ENCODE measurements around the gene FCHSD1. TPM values are rescaled to one million over a fixed set of nuclear protein-coding genes. Genes with fewer than 3 reads are reported as not detected.

Gene FCHSD1
- total and polyA plus RNA-seq, 2 donors (not counting 1 experiment from before 2014, with no cell fraction given): 123 to 193 TPM

DNA sequence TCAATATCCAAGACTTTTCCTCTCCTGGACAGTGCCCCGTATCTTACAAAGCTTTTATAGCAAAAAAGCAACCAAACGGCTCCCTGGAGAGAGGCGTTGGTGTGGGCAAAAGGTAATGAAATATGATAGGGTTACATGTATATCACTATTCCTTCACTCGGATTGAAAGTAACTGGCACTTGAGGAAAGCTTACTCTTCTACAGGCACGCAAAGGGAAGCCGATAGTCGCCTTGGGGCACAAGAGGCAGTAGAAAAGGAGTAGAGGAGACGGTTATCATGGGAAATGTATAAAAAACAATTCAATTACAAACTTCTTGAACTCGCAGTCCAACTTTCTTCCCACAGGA lies 33.6 kb downstream of the FCHSD1 start:
- H3K27ac ChIP-seq (ENCODE audit: low read length in 2 of 2): peak overlapping the region; percentile 86 to 92
- H3K27me3 Mint-ChIP-seq: no peaks in the 10 kb centered on the region
- H2AFZ ChIP-seq (ENCODE audit: insufficient read depth, low read depth, low read length, poor library complexity, severe bottlenecking): peak overlapping the region; percentile 85
- no peaks in the 10 kb centered on the region for H3K9me3 Mint-ChIP-seq (ENCODE audit: insufficient read depth)
- peak overlapping the region; percentile 84 for H3K4me2 ChIP-seq (replicated peaks; ENCODE audit: low read depth, low read length, poor library complexity, severe bottlenecking)
- peaks cover 62% of the 10 kb centered on the region for H3K4me1 Mint-ChIP-seq
- H3K36me3 ChIP-seq (replicated peaks in 1 of 2; ENCODE audit: control extremely low read depth in 1 of 2, control insufficient read depth in 1 of 2, extremely low read depth in 1 of 2, insufficient read depth in 2 of 2, low read length in 1 of 2): peaks cover 0 to 26% of the 10 kb centered on the region in 2 experiments
- POLR2A ChIA-PET: interaction anchor here (0.7 to 4.4 kb wide), 7 partner anchors 12 to 26 kb away, joined by 3 to 34 read pairs (median 4); partner anchors contain the start of genes HDAC3 and RELL2
- ATAC-seq (ENCODE audit: low read depth) (no peak), DNase-seq (no peak)
- H3K27ac Mint-ChIP-seq: peak overlapping the region; percentile 91
- H3K27me3 ChIP-seq (replicated peaks in 1 of 4; ENCODE audit: control extremely low read depth in 1 of 4, control insufficient read depth in 3 of 4, insufficient read depth in 4 of 4, low read length in 3 of 4): no peaks in the 10 kb centered on the region
- CTCF ChIA-PET: interaction anchor here (0.9 to 28.1 kb wide), 11 partner anchors 11 to 297 kb away, joined by 3 to 760 read pairs (median 9); partner anchors contain the start of genes HDAC3, PCDHGB7, PCDHGC3 and RELL2
- no CpG with 5 or more reads among the region's 9 CpGs for WGBS (ENCODE audit: insufficient coverage)
- intact Hi-C loops (cut with micrococcal nuclease): loop anchor here (2.0 kb wide), 1 partner anchor 187 kb away; the partner anchor contains the start of gene PCDHGA12
- peak overlapping the region; percentile 84 to 98 (median 94) for H3K4me3 ChIP-seq (ENCODE audit: control extremely low read depth in 1 of 5, extremely low read depth in 1 of 5, insufficient read depth in 1 of 5, low read depth in 2 of 5, low read length in 4 of 5)
- no peak for TF ChIP-seq EZH2 (IDR thresholded peaks at IDR 0.05; ENCODE audit: borderline replicate concordance, insufficient read depth, low read depth, low read length, poor library complexity, severe bottlenecking)
- no peak for TF ChIP-seq CTCF (IDR thresholded peaks at IDR 0.05)
- H3K9ac ChIP-seq (ENCODE audit: low read length): peak overlapping the region; percentile 93
- peaks cover 9% of the 10 kb centered on the region for H4K20me1 ChIP-seq (ENCODE audit: control insufficient read depth, insufficient read depth, low read length, poor library complexity, severe bottlenecking)
- H3K4me1 ChIP-seq (ENCODE audit: control insufficient read depth in 2 of 2, insufficient read depth in 2 of 2, low read length in 2 of 2): peaks cover 45 to 50% of the 10 kb centered on the region in 2 donors
- peaks cover 82% of the 10 kb centered on the region for H3K79me2 ChIP-seq (ENCODE audit: control insufficient read depth, insufficient read depth, low read length)
- H3K9me3 ChIP-seq (ENCODE audit: control extremely low read depth in 1 of 3, control insufficient read depth in 2 of 3, insufficient read depth in 1 of 3, low read length in 2 of 3): peaks cover 0 to 4% (median 0%) of the 10 kb centered on the region in 3 donors
- peak overlapping the region; percentile 93 for H3K4me3 Mint-ChIP-seq

- peaks cover 42 to 48% of the 10 kb centered on the region in 2 donors for H3K4me1 ChIP-seq (ENCODE audit: control insufficient read depth in 2 of 2, insufficient read depth in 2 of 2, low read length in 2 of 2)
- H3K27me3 ChIP-seq (replicated peaks in 1 of 4; ENCODE audit: control extremely low read depth in 1 of 4, control insufficient read depth in 3 of 4, insufficient read depth in 4 of 4, low read length in 3 of 4): no peaks in the 10 kb centered on the region
- CTCF ChIA-PET: interaction anchor here (0.7 to 28.1 kb wide), 12 partner anchors 10 to 972 kb away, joined by 3 to 760 read pairs (median 7); partner anchors contain the start of genes HDAC3, PCDHGB7, PCDHGC3 and RELL2
- peaks cover 9% of the 10 kb centered on the region for H4K20me1 ChIP-seq (ENCODE audit: control insufficient read depth, insufficient read depth, low read length, poor library complexity, severe bottlenecking)
- H3K27me3 Mint-ChIP-seq: no peaks in the 10 kb centered on the region
- WGBS (ENCODE audit: insufficient coverage): no CpG with 5 or more reads among the region's 2 CpGs
- H3K9me3 ChIP-seq (ENCODE audit: control extremely low read depth in 1 of 3, control insufficient read depth in 2 of 3, insufficient read depth in 1 of 3, low read length in 2 of 3): peaks cover 0 to 4% (median 0%) of the 10 kb centered on the region in 3 donors
- peak overlapping the region in 4 of 5 experiments; percentile 84 to 95 (median 93) for H3K4me3 ChIP-seq (ENCODE audit: control extremely low read depth in 1 of 5, extremely low read depth in 1 of 5, insufficient read depth in 1 of 5, low read depth in 2 of 5, low read length in 4 of 5)
- peak overlapping the region in 1 of 2 donors; percentile 92 for H3K27ac ChIP-seq (ENCODE audit: low read length in 2 of 2)
- H3K79me2 ChIP-seq (ENCODE audit: control insufficient read depth, insufficient read depth, low read length): peaks cover 87% of the 10 kb centered on the region
- H3K4me1 Mint-ChIP-seq: peaks cover 66% of the 10 kb centered on the region
- POLR2A ChIA-PET: interaction anchor here (1.0 to 4.4 kb wide), 5 partner anchors 9 to 25 kb away, joined by 3 to 34 read pairs (median 4); partner anchors contain the start of genes HDAC3 and RELL2
- ATAC-seq (ENCODE audit: low read depth) (no peak), DNase-seq (no peak)
- peak overlapping the region; percentile 93 for H3K4me3 Mint-ChIP-seq
- TF ChIP-seq EZH2 (IDR thresholded peaks at IDR 0.05; ENCODE audit: borderline replicate concordance, insufficient read depth, low read depth, low read length, poor library complexity, severe bottlenecking): no peak
- no peak for TF ChIP-seq CTCF (IDR thresholded peaks at IDR 0.05)
- peak overlapping the region; percentile 85 for H2AFZ ChIP-seq (ENCODE audit: insufficient read depth, low read depth, low read length, poor library complexity, severe bottlenecking)
- H3K27ac Mint-ChIP-seq: peak overlapping the region; percentile 91
- intact Hi-C loops (cut with micrococcal nuclease): no loop called here
- peak overlapping the region; percentile 84 for H3K4me2 ChIP-seq (replicated peaks; ENCODE audit: low read depth, low read length, poor library complexity, severe bottlenecking)
- H3K9ac ChIP-seq (ENCODE audit: low read length): peak overlapping the region; percentile 93
- no peaks in the 10 kb centered on the region for H3K9me3 Mint-ChIP-seq (ENCODE audit: insufficient read depth)
- peaks cover 0 to 25% of the 10 kb centered on the region in 2 experiments for H3K36me3 ChIP-seq (replicated peaks in 1 of 2; ENCODE audit: control extremely low read depth in 1 of 2, control insufficient read depth in 1 of 2, extremely low read depth in 1 of 2, insufficient read depth in 2 of 2, low read length in 1 of 2)
Measured at GRCh38 chr5:141617128-141617527, 34.1 kb downstream of the FCHSD1 start.

Measured in B cell (primary cell).